Keratinocyte (primary cell): Measurements from ENCODE around the gene ZNF726.
"Not testable (repeated sequence)": the region's sequence is repeated elsewhere in the genome, so short reads cannot be mapped to it uniquely, and the experiment has no call there.

Experiments
- EZH2 ChIP-seq: IDR thresholded peaks from one replicate; pipeline ENCODE4 v1.6.1; 2012; ENCODE audit warnings: inconsistent platforms, mild to moderate bottlenecking, low read length, moderate library complexity
- TF ChIP-seq, protein P1 (sequence below), 3 experiments: IDR thresholded peaks in 1 of 3; conservative IDR thresholded peaks in 1 of 3; optimal IDR thresholded peaks in 1 of 3; 2 replicates in 2 of 3; 3 replicates in 1 of 3; pipeline versions ENCODE3 to v1.5.1; 2011; ENCODE audit warnings: low read length in 3 of 3, mild to moderate bottlenecking in 3 of 3, moderate library complexity in 2 of 3, control low read depth in 1 of 3, inconsistent platforms in 1 of 3; ENCODE audit not compliant: insufficient read depth in 2 of 3; ENCODE audit errors: extremely low read depth in 1 of 3

DNA sequence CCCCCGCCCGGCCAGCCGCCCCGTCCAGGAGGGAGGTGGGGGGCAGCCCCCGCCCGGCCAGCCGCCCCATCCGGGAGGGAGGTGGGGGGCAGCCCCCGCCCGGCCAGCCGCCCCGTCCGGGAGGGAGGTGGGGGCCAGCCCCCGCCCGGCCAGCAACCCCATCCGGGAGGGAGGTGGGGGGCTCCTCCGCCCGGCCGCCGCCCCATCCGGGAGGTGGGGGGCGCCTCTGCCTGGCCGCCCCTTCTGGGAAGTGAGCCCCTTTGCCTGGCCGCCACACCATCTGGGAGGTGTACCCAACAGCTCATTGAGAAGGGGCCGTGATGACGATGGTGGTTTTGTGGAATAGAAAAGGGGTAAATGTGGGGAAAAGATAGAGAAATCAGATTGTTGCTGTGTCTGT is 49.6 kb downstream of the ZNF726 start:
- TF ChIP-seq, protein P1, sequence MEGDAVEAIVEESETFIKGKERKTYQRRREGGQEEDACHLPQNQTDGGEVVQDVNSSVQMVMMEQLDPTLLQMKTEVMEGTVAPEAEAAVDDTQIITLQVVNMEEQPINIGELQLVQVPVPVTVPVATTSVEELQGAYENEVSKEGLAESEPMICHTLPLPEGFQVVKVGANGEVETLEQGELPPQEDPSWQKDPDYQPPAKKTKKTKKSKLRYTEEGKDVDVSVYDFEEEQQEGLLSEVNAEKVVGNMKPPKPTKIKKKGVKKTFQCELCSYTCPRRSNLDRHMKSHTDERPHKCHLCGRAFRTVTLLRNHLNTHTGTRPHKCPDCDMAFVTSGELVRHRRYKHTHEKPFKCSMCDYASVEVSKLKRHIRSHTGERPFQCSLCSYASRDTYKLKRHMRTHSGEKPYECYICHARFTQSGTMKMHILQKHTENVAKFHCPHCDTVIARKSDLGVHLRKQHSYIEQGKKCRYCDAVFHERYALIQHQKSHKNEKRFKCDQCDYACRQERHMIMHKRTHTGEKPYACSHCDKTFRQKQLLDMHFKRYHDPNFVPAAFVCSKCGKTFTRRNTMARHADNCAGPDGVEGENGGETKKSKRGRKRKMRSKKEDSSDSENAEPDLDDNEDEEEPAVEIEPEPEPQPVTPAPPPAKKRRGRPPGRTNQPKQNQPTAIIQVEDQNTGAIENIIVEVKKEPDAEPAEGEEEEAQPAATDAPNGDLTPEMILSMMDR (optimal IDR thresholded peaks at IDR 0.05 in 1 of 3, IDR thresholded peaks at IDR 0.05 in 1 of 3, conservative IDR thresholded peaks at IDR 0.05 in 1 of 3; ENCODE audit: extremely low read depth in 1 of 3, insufficient read depth in 2 of 3, low read length in 3 of 3): not testable (repeated sequence)
- not testable (repeated sequence) for TF ChIP-seq EZH2
